Hindlimb muscle (tissue), 1 donor: ENCODE measurements around the gene PANX1. TPM values are rescaled to one million over a fixed set of nuclear protein-coding genes. Genes with fewer than 3 reads are reported as not detected.

Experiments used
- DNase-seq: peaks from one replicate; pipeline ENCODE4 v3.0.0-alpha.2; 2013
- polyA plus RNA-seq: library from polyadenylated mRNA; unstranded; fragments of 120-200 nt; gene quantifications from one replicate; pipeline ENCODE4 v1.2.1, GENCODE V29; 2013; ENCODE audit not compliant: insufficient read length

PANX1 gene
- polyA plus RNA-seq, 1 donor: 21.0 TPM

- peak; percentile 15 for DNase-seq
Measured at GRCh38 chr11:94185416-94186084, 56.9 kb downstream of the PANX1 start.

GRCh38 chr11:94186342-94187203 is 57.9 kb downstream of the PANX1 start:
- DNase-seq: no peak

- DNase-seq: no peak
Measured at GRCh38 chr11:94193288-94193687, 64.6 kb downstream of the PANX1 start.

- DNase-seq: no peak
Measured at GRCh38 chr11:94194712-94195111, 66.1 kb downstream of the PANX1 start.

GRCh38 chr11:94196363-94196762 is 67.7 kb downstream of the PANX1 start:
- no peak for DNase-seq

GRCh38 chr11:94198718-94199117 is 70.1 kb downstream of the PANX1 start:
- no peak for DNase-seq

GRCh38 chr11:94199136-94200130 is 70.8 kb downstream of the PANX1 start:
- no peak for DNase-seq

- no peak for DNase-seq
Measured at GRCh38 chr11:94201004-94201465, 72.4 kb downstream of the PANX1 start.

GRCh38 chr11:94203070-94203469 is 74.4 kb downstream of the PANX1 start:
- DNase-seq: no peak

GRCh38 chr11:94211261-94211830 is 82.7 kb downstream of the PANX1 start:
- DNase-seq: no peak

- DNase-seq: no peak
Measured at GRCh38 chr11:94212898-94213297, 84.3 kb downstream of the PANX1 start.

GRCh38 chr11:94217705-94218104 is 89.1 kb downstream of the PANX1 start:
- no peak for DNase-seq

- no peak for DNase-seq
Measured at GRCh38 chr11:94218372-94218771, 89.7 kb downstream of the PANX1 start.

GRCh38 chr11:94219771-94220170 is 91.1 kb downstream of the PANX1 start:
- DNase-seq: no peak

- DNase-seq: no peak
Measured at GRCh38 chr11:94224078-94224477, 95.4 kb downstream of the PANX1 start.

Other genes with a start within 250 kb of the PANX1 start
- gene HEPHL1, start 107.5 kb upstream of the PANX1 start, polyA plus RNA-seq: not detected
- gene IZUMO1R, start 175.7 kb downstream of the PANX1 start, polyA plus RNA-seq: not detected